Peyer's patch (tissue), 4 donors: ENCODE data around the gene ENDOU.

ENCODE experiments used
- CTCF ChIP-seq, 6 experiments: fragments of 450-650 bp in 4 of 6; fragments of 200-600 bp in 2 of 6; sonication (generic) in 1 of 6; IDR thresholded peaks; one replicate each; pipeline ENCODE4 v1.5.1; 2017 to 2019; ENCODE audit warnings: antibody characterized with exemption in 6 of 6, mild to moderate bottlenecking in 3 of 6, moderate library complexity in 1 of 6
- POLR2A ChIP-seq, 2 donors: fragments of 450-650 bp; IDR thresholded peaks; one replicate each; pipeline ENCODE4 v1.5.1; 2017; ENCODE audit warnings: antibody characterized with exemption in 2 of 2, mild to moderate bottlenecking in 2 of 2, moderate library complexity in 2 of 2

GRCh38 chr12:47705229-47705565 lies 20.1 kb downstream of the ENDOU start:
- no peak for TF ChIP-seq CTCF (IDR thresholded peaks at IDR 0.05)
- no peak for TF ChIP-seq POLR2A (IDR thresholded peaks at IDR 0.05)
